Bronchial epithelial cell (primary cell): Measurements from ENCODE around the gene VAMP5. TPM values are rescaled to one million over a fixed set of nuclear protein-coding genes. Genes with fewer than 3 reads are reported as not detected.
"Not testable (repeated sequence)": the region's sequence is repeated elsewhere in the genome, so short reads cannot be mapped to it uniquely, and the experiment has no call there.

ENCODE experiments used
- DNase-seq: peaks from one replicate; pipeline ENCODE4 v3.0.0-alpha.2; 2010; ENCODE audit warnings: low read depth
- FAIRE-seq: peaks from 2 replicates; lab custom pipeline; 2011; peaks lifted over from hg19 to GRCh38; lab: Jason Lieb, UNC
- H3K27me3 ChIP-seq: 2 replicates; pipeline ENCODE4 v1.5.1; 2011; ENCODE audit warnings: low read length; ENCODE audit not compliant: control insufficient read depth, insufficient read depth
- H3K36me3 ChIP-seq: 2 replicates; pipeline ENCODE4 v1.5.1; 2011; ENCODE audit warnings: low read length; ENCODE audit not compliant: control insufficient read depth, insufficient read depth
- H3K4me3 ChIP-seq: 2 replicates; pipeline ENCODE4 v1.5.1; 2011; ENCODE audit warnings: mild to moderate bottlenecking, low read depth, low read length, control low read depth
- total RNA-seq: library from RNA; depleted of rRNA; stranded (reverse); fragments of >200 nt; gene quantifications from 2 replicates; pipeline ENCODE4 v1.2.1, GENCODE V29; 2014
- TF ChIP-seq, protein P1 (sequence below): IDR thresholded peaks from 2 replicates; pipeline ENCODE4 v1.5.1; 2011; ENCODE audit warnings: mild to moderate bottlenecking, moderate library complexity, low read length, control low read depth, inconsistent platforms; ENCODE audit not compliant: insufficient read depth, severe bottlenecking

VAMP5 gene
- total RNA-seq, 1 donor from 2014 or later, result 4.5 TPM

DNA sequence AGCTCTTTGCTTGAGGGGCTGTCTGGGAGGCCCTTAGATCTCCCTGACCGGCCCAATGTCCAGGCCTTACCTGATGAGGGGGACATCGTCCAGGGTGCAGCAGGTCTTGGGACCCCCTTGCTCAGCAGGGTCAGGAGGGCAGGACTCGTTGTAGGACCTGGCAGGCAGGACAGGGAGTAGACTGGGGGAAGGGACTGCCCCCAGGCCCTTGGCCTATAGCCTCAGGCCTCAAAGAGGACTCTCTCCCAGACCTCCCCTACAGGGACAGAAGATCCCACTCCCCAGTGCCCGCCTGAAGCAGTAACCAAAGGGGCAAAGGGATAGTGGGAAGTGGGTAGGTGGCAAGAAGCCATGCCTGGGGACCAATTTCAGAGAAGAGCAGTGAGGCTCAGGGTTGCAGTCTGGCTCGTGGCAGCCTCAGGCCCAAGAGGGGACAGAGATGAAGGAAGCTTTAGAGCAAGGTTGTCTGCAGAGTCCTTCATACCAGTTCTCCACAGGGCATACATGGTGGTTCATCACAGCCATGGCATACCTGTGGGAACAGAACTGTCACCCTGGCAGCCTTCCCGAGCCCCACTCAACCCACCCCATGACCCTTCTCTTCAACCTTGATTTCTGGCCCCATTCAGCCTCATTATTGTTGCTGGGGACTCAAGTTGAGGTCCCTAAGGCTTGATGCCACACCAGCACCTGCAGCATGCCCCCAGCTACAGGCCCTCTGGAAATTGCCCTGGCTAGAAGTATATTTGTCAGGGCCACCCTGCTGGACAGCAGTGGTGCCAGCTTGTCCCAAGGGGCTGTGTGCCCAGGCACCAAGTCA, 16.9 kb downstream of the VAMP5 start:
- TF ChIP-seq, protein P1, sequence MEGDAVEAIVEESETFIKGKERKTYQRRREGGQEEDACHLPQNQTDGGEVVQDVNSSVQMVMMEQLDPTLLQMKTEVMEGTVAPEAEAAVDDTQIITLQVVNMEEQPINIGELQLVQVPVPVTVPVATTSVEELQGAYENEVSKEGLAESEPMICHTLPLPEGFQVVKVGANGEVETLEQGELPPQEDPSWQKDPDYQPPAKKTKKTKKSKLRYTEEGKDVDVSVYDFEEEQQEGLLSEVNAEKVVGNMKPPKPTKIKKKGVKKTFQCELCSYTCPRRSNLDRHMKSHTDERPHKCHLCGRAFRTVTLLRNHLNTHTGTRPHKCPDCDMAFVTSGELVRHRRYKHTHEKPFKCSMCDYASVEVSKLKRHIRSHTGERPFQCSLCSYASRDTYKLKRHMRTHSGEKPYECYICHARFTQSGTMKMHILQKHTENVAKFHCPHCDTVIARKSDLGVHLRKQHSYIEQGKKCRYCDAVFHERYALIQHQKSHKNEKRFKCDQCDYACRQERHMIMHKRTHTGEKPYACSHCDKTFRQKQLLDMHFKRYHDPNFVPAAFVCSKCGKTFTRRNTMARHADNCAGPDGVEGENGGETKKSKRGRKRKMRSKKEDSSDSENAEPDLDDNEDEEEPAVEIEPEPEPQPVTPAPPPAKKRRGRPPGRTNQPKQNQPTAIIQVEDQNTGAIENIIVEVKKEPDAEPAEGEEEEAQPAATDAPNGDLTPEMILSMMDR, result no peak
- no peak for FAIRE-seq
- no peak for DNase-seq
- H3K4me3 ChIP-seq, result peak overlapping the region; percentile 49
- H3K27me3 ChIP-seq, result no peaks in the 10 kb centered on the region
- H3K36me3 ChIP-seq, result peaks cover 12% of the 10 kb centered on the region

DNA sequence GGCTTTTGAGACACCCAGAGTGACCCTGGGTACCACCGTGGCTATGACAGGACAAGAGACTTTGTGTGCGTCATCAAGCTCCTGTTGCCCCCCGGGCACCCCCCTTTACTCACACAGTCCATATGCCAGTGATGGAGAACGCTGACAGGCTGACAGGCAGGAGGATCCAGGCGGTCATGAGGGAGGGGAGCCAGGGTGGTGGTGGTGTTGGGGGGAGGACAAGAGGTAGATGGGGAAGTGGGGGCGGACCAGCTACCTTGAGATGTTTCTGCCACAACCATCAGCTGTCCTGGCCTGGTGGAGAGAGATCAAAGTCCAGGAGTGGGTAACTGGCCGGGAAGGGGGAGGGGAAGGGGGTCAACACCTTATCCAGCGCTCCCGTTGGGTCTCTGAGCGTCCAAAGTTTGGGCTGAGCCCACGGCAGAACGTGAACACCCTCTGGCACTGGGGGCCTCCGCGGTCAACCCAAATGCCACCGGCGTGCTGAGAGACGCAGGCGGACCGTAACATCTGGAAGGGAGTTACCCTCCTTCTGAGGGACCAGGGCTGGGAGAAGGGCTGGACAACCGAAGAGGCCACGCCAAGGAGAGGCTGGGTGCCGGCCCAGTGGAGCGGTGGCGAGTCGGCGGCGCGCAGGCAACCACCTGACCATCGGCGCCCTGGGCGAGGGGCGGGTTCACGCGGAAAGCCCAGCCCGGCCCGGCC, 17.7 kb downstream of the VAMP5 start:
- DNase-seq (no peak), FAIRE-seq (no peak)
- H3K27me3 ChIP-seq, result no peaks in the 10 kb centered on the region
- TF ChIP-seq, protein P1, result no peak
- H3K4me3 ChIP-seq, result peak overlapping the region; percentile 49
- H3K36me3 ChIP-seq, result peaks cover 8% of the 10 kb centered on the region

DNA sequence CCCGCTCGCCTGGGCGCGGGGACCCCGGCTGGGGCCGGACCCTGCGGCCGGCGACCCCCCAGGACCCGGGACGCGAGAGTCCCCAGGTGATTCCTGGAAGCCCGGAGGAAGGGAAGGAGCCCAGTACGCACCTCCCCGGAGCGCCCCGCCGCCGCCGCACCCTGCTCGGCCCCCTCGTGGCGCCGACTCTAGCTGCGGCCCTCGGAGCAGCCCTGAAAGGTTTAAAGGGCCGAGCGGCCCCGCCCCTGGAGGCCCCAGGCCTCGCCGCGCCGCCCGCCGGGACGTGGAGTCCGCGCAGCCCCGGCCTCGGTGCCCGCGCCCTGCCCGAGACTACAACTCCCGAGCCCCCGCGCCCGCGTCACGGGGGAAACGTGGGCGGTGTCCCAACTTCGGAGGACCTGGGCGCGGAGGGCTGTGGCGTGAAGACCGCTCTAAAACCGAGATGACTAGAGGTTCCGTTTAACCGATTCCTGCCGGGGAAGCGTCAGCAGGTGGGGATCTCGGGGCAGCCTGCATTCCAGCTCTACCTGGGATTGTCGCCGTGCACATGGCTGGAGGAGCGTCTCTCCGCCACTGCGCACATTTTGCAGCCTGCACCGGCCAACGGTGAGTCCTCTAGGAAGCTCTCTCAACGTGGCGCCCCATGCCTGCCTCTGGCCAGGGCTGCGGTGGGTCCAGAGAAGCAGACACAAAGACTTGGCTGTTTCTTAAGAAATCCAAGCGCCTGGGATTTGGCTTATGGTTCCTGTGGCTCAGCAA, 18.4 kb downstream of the VAMP5 start, which contains the start of gene TMEM150A:
TMEM150A (minus strand) TSS at position 223 of the 759 bp plus-strand sequence. CDS start 750 bp downstream, outside the sequence.
- FAIRE-seq (no peak), DNase-seq (peak; percentile 69)
- no peaks in the 10 kb centered on the region for H3K27me3 ChIP-seq
- peaks cover 4% of the 10 kb centered on the region for H3K36me3 ChIP-seq
- TF ChIP-seq, protein P1, result peak; percentile 36
- peak within 1 kb of the TSS; percentile 49 for H3K4me3 ChIP-seq

DNA sequence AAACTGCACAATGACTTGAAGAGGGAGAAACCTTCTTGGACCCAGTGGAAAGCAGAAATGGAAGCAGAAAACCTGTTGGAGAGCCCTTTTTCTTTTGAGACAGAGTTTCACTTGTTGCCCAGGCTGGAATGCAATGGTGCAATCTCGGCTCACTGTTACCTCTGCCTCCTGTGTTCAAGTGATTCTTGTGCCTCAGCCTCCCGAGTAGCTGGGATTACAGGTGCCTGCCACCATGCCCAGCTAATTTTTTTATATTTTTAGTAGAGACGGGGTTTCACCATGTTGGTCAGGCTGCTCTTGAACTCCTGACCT, 19.9 kb downstream of the VAMP5 start:
- not testable (repeated sequence) for H3K36me3 ChIP-seq, H3K27me3 ChIP-seq, H3K4me3 ChIP-seq, FAIRE-seq, DNase-seq

DNA sequence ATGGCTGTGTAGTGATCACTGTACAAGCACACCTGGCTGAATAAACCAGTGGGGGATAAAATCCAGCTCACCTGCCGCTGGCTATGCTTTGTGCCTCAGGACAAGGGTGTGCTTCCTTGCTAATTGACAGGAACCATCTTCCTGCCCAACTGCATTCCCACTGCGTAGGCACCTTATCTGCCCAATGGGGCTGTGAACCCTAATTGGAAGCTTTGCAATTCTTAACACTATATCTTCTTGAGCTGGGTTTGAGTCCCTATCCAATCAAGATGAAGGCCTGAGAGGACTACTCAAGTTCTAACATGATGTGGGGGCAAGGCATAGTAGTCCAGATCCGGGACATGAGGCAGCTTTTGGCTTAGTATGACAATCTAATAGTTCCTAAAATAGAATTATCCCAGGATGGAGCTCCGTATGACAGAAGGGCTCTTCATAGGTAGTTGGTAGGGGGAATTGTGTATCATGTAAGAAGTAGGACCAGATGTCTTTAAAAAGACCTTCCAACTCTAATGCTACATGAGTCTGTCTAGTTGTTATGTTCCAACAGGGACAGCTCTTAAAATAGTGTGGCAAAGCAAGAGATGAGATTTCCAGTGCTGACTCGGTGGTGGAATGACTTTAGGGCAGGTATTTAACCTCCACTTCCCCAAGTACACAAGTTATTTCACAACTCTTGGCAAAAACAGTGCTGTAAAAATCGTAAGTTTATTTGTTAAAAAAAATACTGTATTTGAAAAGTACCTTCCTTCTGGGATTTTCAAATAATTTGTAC, 20.5 kb downstream of the VAMP5 start:
- peak; percentile 42 for DNase-seq
- no peak for FAIRE-seq
- TF ChIP-seq, protein P1, result no peak
- Histone ChIP-seq H3K27me3 (no peaks in the 10 kb centered on the region), H3K36me3 (peaks cover 9% of the 10 kb centered on the region), H3K4me3 (no peak overlapping the region)
